ENCODE data around the gene FBP1.

Gene FBP1

DNA sequence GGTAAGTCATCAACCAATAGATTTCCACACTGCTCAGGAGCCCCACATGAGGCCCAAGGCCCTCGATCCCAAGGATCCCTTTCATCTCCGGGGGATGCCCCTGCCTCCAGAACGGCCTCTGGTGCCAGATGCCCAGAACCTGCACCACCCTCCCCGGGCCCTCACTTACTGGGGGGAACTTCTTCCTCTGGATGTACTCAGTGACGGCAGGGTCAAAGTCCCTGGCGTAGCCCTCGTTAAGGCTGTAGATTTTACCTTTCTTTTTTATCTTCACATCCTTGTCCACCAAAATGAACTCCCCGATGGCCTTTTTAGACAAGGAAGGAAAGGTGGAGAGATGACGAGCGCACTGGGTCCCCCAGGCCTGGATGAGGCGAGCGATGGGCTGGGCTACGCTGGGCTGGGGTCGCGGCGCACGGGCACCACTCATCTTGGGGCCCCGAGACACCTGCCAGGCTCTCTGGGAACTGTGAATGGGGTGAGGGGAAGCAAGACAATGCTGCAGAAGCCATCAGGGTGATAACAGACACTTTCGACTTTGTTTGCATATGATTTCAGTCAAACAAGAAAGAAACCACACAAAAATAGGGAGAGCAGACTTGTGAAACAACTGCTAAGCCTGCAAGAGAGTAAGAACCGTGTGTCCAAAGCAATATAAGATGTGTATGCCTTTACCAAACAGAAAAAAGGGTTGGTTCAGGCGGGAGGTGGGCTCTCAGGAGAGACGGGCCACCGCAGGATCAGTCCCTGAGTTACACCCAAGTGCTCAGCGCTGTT, 32.5 kb downstream of the FBP1 start:
- H3K4me3 ChIP-seq (ENCODE audit: severe bottlenecking) = no peak overlapping the region
- H3K27ac ChIP-seq (ENCODE audit: poor library complexity, severe bottlenecking) = no peak overlapping the region
- no peaks in the 10 kb centered on the region for H3K9me3 ChIP-seq (ENCODE audit: severe bottlenecking)
- H3K4me1 ChIP-seq (ENCODE audit: insufficient read depth, poor library complexity, severe bottlenecking) = no peaks in the 10 kb centered on the region
- DNase-seq (ENCODE audit: low spot score) (no peak), ATAC-seq (ENCODE audit: low read depth) (no peak)
- TF ChIP-seq, protein P1, sequence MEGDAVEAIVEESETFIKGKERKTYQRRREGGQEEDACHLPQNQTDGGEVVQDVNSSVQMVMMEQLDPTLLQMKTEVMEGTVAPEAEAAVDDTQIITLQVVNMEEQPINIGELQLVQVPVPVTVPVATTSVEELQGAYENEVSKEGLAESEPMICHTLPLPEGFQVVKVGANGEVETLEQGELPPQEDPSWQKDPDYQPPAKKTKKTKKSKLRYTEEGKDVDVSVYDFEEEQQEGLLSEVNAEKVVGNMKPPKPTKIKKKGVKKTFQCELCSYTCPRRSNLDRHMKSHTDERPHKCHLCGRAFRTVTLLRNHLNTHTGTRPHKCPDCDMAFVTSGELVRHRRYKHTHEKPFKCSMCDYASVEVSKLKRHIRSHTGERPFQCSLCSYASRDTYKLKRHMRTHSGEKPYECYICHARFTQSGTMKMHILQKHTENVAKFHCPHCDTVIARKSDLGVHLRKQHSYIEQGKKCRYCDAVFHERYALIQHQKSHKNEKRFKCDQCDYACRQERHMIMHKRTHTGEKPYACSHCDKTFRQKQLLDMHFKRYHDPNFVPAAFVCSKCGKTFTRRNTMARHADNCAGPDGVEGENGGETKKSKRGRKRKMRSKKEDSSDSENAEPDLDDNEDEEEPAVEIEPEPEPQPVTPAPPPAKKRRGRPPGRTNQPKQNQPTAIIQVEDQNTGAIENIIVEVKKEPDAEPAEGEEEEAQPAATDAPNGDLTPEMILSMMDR (IDR thresholded peaks at IDR 0.05; ENCODE audit: poor library complexity, severe bottlenecking) = no peak
- H3K27me3 ChIP-seq (ENCODE audit: insufficient read depth, poor library complexity, severe bottlenecking) = no peaks in the 10 kb centered on the region
- H3K36me3 ChIP-seq (ENCODE audit: low read depth) = no peaks in the 10 kb centered on the region

DNA sequence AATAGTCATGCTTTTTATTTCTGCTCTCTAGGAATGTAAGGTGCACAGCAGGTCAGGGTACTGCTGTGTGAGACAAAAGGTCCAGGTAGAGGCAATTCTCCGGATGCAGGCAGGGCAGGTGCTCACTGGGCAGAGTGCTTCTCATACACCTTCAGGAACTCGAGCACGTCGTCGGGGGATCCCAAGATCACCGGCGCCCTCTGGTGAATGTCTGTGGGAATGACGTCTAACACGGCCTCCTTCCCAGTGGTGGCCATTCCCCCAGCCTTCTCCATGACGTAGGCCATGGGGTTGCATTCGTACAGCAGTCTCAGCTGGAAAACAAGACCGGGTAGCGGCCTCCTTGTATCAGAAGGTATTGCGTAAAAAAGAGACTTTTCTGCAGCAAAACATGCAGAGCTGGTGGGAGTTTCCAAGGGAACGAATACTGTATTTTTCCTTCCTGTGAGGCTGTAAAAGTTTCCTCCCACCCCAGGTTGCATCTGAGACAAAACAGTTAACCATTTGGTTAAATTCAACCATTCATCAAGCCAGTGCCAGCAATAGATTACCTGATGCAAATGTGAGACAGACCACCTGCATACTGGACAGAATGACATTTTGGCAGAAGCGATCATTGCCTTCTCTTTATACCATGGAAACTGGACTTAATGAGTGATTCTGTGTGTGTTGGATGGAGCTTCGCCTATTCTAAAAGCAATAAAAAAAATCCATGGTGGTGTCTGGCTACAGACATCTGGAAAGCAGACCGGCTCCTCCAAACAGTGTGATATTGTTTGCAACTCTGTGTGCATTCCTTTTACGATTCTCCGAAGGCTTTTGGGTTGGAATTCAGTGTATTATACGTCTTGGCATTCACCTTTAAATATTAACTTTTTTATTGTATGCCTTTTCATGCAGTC, 35.8 kb downstream of the FBP1 start:
- no peak for DNase-seq (ENCODE audit: low spot score)
- Histone ChIP-seq H3K4me3 (ENCODE audit: severe bottlenecking) (no peak overlapping the region), H3K27me3 (ENCODE audit: insufficient read depth, poor library complexity, severe bottlenecking) (no peaks in the 10 kb centered on the region), H3K27ac (ENCODE audit: poor library complexity, severe bottlenecking) (no peak overlapping the region), H3K36me3 (ENCODE audit: low read depth) (no peaks in the 10 kb centered on the region), H3K4me1 (ENCODE audit: insufficient read depth, poor library complexity, severe bottlenecking) (no peaks in the 10 kb centered on the region), H3K9me3 (ENCODE audit: severe bottlenecking) (no peaks in the 10 kb centered on the region)
- TF ChIP-seq, protein P1 (IDR thresholded peaks at IDR 0.05; ENCODE audit: poor library complexity, severe bottlenecking) = peak; percentile 83
- peak; percentile 88 for ATAC-seq (ENCODE audit: low read depth)

DNA sequence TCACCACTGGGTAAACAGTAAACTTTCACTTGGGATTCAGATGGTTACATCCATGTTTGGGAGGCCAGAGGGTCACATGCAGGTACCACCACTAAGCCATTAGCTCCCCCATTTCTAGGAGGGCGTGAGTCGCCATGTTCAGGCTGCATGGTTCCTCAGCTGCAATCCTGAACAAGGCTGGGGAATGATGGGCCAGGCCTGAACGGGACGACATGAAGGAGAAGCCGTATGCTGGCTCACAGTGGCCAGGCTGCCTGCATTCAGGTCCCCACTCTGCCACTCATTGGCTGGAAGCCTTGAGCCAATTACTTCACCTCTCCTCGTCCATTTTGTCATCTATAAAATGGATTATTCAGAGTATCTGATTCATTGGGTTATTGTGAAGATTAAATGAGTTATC, 36.7 kb downstream of the FBP1 start:
- ATAC-seq (ENCODE audit: low read depth) (no peak), DNase-seq (ENCODE audit: low spot score) (no peak)
- TF ChIP-seq, protein P1 (IDR thresholded peaks at IDR 0.05; ENCODE audit: poor library complexity, severe bottlenecking) = no peak
- Histone ChIP-seq H3K9me3 (ENCODE audit: severe bottlenecking) (no peaks in the 10 kb centered on the region), H3K36me3 (ENCODE audit: low read depth) (no peaks in the 10 kb centered on the region), H3K27me3 (ENCODE audit: insufficient read depth, poor library complexity, severe bottlenecking) (no peaks in the 10 kb centered on the region), H3K4me1 (ENCODE audit: insufficient read depth, poor library complexity, severe bottlenecking) (no peaks in the 10 kb centered on the region), H3K4me3 (ENCODE audit: severe bottlenecking) (no peak overlapping the region), H3K27ac (ENCODE audit: poor library complexity, severe bottlenecking) (no peak overlapping the region)

DNA sequence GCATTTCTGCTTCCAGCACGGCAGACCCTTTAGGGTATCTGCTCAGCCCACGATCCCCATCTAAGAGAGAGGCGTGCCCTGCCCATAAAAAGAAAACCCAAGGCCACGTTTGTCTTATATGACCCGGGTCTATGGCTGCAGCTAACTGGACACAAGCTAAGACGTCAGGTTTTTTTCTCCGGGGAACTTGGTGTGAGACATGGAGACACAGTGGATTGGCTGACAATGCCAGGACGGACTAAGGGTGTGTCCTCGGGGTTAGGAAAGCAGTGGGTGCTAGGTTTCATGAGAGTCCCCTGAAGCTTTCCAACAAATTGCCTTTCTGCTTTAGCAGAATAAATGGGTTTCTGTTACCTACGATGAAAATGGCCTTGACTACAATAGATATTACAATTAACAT, 38.6 kb downstream of the FBP1 start:
- ATAC-seq (ENCODE audit: low read depth) (no peak), DNase-seq (ENCODE audit: low spot score) (no peak)
- Histone ChIP-seq H3K27me3 (ENCODE audit: insufficient read depth, poor library complexity, severe bottlenecking) (no peaks in the 10 kb centered on the region), H3K27ac (ENCODE audit: poor library complexity, severe bottlenecking) (no peak overlapping the region), H3K4me1 (ENCODE audit: insufficient read depth, poor library complexity, severe bottlenecking) (no peaks in the 10 kb centered on the region), H3K9me3 (ENCODE audit: severe bottlenecking) (no peaks in the 10 kb centered on the region), H3K36me3 (ENCODE audit: low read depth) (no peaks in the 10 kb centered on the region), H3K4me3 (ENCODE audit: severe bottlenecking) (no peak overlapping the region)
- TF ChIP-seq, protein P1 (IDR thresholded peaks at IDR 0.05; ENCODE audit: poor library complexity, severe bottlenecking) = no peak
